GM18505 (cell line): Measurements from ENCODE around the gene ANKH.

Experiments
- ATAC-seq: cut with Tn5 transposase; IDR thresholded peaks from one replicate; pipeline ENCODE4 v1.9.1; 2021; ENCODE audit not compliant: unreplicated experiment
- POLR2A ChIP-seq: IDR thresholded peaks from 4 replicates; pipeline ENCODE4 v1.6.1; 2011; ENCODE audit warnings: borderline replicate concordance; ENCODE audit not compliant: insufficient read depth, insufficient read length; ENCODE audit errors: extremely low read depth

The ANKH gene

DNA sequence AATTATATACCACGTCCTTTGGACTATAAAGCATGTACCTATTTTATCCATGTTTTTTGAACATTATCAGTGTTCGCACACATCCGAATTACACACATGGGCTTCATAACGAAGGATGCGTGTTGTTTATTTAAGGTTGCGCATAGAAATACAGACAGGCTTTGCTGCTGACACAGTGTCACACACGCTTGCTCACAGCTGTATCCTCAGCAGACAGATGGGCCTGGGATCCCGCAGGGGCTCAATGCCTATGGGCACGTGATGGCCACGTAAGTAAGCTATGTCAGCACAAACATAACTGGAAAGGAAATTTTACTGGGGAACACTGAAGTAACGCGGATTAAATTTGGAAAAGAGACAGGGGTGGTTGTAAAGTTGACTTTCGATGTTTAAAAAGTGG is 130.4 kb downstream of the ANKH start:
- no peak for TF ChIP-seq POLR2A
- no peak for ATAC-seq

DNA sequence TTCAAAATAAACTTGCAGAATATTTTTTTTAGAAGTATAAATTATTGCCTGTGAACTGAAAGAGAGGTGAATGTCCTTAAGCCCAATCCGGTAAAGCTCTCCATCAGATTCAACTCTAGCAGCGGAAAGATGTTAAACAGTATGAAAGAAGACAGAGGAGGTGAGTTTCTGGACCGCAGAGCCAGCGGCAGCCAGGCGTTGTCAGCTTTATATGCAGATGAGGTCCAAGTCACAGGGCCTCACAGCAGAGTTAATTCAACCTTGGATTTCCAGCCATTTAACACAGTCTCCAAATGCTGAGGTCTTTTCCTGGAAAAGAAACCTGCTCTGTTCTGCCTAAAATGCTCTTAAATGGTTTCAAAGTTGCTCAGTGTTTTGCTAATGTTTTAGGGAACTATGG is 131.6 kb downstream of the ANKH start:
- no peak for TF ChIP-seq POLR2A

DNA sequence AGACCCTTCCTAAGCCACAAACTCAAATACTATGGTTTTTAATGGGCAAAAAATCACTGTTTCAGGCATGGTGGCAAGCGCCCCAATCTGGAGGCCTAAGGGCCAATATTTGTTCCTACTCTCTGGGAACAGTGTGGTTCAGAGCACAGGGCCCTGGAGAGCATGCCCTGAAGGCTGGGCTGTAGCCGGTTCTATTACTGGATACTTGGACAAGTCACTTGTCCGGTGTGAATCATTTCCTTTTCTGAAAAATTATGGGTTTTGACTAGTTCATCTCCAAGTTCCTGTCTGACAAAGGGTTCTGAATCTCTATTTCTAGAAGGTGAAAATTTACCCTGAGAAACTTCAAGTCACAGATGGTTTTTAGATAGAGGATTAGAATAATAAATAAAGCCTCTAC is 132.0 kb downstream of the ANKH start:
- no peak for TF ChIP-seq POLR2A

More for the DNA sequence above, 131.6 kb downstream of the ANKH start:
- ATAC-seq = no peak

DNA sequence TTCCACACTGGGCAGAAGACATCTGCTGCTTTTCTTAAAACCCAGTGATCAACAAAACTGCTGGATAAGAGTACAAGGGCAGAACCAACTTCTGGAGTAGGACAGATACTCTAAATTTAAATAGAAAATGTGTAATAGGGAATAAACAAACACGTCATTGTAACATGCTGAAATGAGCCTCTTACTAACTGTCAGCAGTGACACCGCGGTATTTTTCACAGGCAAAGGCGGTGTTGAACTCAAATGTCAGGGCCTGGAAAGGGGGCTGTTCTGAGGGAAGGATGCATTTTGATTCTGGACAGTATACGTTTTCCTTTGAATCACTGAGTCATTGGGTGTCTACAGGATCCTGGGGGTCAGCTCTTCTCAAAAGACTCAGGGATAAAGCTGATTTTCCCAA is 133.5 kb downstream of the ANKH start:
- no peak for TF ChIP-seq POLR2A
- ATAC-seq = no peak

More for the DNA sequence above, 132.0 kb downstream of the ANKH start:
- no peak for ATAC-seq

DNA sequence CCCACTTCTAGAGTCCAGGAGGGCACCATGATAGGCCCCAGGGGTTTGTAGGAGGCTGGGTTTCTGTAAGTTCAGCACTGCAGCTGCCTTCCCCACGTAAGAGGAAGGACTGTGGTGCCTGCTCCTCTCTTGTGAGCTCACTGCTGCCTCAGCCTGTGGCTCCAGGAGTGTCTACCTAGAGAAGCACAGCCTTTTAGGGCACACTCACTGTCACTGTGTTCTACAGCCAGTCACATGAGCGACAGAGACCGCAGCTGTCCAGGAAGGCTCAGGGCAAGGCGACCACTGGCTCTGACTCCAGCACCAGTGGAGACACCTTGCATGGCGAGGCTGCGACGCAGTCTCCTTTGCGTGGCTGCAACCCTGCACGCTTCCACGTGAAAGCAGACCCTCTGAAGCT is 134.3 kb downstream of the ANKH start:
- ATAC-seq = no peak
- TF ChIP-seq POLR2A = no peak

DNA sequence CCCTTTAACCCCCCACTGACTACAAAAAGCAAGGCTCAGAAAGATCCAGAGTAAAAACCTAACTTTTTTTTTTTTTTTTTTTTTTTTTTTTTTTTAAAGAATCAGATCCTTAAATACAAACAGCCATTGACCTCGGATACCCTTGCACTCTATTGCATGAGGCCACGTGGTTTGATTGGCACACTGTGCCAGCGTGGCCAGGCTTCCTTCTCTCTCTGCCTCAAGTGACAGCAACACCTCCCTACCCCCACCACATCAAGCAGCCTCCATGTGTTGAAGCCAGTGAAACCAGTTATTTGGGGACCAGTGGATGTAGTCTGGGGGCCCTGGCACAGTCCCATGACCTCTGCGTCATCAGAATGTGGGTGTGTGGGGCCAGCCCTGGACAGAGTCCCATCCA is 135.6 kb downstream of the ANKH start:
- no peak for TF ChIP-seq POLR2A
- no peak for ATAC-seq

DNA sequence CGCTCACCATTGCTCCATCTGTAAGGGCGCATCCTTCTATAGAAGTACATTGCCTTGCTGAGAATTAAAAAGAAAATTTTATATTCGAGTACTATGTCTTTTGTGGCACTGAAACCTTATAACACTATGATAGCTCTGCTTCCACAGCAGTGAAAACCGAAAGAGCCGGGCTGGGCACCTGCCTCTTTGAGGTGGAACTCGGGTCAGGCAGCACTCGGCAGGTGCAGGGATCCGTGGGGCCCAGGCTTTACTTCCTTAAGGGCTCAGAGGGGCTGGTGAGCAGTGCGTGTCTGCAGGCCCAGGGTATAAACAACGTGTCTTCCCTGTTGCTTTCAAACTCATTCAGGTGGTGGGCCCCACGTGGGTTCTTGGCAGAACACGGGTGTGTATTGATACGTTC is 137.2 kb downstream of the ANKH start:
- no peak for ATAC-seq
- TF ChIP-seq POLR2A = no peak

DNA sequence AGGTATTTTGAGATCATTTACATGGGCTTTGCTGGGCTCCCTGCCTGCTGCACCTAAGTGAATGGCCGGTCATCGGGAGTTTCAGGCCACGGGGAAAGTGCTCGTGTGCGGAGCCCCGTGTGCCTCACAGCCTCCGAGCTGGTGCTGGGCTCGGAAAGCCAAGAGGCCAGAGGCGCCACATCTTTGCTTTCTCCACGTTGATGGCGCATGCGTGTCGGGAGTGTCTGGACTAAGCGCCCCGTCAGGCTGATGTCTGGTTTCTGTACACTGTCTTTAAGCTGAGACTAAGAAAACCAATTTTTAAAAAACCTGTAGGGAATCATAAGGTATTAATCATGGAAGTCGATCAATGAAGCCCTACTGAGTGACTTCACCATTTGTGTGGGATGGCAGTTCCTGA is 137.9 kb downstream of the ANKH start:
- no peak for TF ChIP-seq POLR2A
- ATAC-seq = no peak

DNA sequence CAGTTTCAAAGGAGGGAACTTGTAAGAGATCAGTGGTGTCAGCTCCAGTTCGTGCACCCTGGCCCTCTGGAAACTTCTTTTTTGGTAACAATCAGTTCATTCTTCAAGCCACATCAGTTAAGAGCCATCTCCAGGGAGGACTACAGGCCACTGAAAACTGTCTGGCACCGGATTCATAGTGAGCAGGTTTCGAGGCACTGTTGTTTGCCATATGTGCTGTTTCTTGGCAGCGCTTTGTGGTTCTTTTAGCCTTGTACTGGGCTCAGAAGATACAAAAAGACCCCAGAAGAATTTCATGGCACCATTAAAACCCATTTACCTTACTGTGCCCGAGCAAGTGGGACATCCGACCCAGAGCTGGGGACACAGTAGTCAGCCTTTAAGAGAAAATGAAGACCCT is 138.6 kb downstream of the ANKH start:
- TF ChIP-seq POLR2A = no peak
- no peak for ATAC-seq

DNA sequence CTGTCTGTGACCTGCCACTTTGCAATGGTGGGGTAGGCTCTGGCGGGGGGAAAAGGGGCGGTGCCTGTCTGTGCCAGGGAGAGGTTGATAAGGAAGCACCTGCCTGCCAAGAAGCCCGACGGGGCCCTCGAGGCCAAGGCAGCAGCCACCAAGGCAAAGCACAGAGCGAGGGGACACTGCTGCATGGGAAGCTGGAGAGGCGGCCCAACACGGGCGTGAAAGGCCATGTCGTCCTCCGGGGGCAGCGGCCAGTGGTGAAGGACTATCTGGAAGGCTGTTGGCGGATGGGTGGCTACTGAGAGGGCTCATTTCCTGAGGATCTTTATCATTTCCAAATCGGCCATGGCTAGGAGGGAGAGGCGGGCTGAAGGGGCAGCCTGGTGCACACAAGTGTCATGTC is 140.7 kb downstream of the ANKH start:
- no peak for TF ChIP-seq POLR2A
- ATAC-seq = no peak

DNA sequence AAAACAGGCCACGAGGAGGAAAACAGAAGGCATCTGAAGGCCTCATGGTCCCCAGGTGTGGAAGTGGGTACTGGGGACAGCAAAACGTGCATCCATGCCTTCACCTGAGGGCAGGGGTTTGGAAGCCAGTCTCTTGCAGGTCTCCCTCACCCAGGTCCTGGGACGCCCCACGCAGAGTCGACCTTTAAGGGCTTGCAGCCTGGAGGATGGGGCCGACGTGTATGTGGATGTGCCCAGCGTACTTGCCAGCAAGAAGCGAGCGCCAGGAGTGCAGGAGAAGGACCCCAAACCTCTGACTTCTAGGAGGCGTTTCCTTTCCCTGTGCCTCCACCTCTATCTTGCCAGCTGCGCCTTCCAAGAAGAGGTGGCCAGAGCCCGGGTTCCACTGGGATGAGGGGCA is 141.1 kb downstream of the ANKH start:
- no peak for ATAC-seq
- no peak for TF ChIP-seq POLR2A

DNA sequence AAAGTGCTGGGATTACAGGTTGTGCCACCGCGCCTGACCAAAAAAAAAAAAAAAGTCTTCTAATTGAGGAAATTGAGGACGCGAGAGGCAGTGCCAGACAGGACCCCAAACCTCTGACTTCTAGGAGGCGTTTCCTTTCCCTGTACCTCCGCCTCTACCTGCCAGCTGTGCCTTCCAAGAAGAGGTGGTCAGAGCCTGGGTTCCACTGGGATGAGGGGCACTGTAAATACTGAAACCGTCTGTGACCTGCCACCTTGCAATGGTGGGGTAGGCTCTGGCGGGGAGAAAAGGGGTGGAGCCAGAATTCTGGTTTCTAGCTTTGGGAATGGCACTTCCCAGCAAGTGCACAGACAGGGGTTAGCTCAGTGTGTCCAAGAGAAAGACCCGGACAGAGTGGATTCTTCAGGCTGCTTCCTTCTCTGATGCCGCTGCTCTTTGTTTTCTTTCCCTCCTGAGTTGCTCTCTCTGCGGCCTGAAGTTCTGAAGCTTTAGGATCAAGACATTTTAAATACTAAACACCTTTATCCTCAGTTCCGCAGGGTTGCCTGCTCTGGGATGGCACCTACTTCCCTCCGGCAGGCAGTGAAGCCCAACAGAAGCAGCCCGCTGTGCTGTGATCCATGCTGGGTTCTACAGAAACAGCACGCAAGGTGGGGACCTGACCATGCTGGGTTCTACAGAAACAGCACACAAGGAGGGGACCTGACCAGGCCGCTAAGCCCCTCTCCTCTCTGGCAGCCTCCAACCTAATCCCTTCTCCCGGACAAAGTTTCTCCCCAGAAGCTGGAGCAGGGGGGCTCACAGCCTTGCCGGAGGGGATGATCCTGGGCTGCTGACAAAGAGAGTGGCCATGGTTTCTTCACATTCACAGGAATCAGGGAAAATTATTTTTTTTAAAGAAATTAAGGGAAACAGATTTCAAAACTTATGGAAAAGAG is 141.9 kb downstream of the ANKH start:
- no peak for ATAC-seq
- TF ChIP-seq POLR2A = no peak

DNA sequence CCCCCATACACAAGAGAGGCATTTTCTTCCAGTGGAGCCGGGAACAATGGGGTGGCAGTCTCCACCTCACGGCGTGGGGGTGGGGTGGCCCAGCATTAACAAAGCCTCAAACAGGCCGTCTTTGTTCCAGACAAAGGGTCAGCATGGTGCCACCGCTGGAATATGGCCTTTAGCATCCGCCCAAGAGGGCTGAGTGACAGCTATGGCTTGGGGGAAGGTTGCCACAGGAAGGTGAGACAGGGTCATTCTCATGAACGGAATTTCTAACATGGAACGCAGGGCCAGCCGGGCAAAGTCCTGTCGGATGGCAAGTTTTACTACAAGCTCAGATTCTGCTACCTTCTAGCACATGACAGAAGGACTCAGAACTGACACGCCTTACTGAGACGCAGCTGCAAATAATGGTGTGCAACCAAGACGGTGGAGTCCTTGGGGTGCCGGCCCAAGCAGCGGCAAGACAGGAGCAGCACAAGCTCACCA is 143.1 kb downstream of the ANKH start:
- TF ChIP-seq POLR2A = no peak
- no peak for ATAC-seq

DNA sequence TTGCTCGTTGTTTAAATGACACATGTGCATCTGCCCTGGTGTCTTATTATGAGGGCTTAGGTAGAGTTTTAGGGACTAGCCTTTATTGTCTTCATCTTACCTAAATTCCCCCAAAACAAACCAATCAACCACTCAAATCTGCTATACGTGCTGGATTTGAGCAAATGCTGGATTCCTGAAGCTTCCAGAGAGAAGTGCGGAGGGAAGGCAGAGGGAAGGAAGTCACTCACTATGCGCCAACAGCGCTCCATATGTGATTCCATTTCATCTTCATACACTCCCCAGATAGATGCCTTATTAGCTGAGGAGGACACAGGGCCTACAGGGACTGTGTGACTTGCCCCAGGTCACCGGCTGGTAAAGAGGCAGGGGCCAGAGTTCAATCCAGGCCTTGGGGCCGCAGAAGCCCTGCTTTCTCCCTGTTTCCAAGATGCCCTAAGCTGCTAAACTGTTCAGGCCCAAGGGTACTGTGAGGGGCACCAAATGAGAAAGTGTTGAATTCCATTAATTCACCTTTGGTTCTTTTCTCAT is 143.6 kb downstream of the ANKH start:
- TF ChIP-seq POLR2A = no peak
- ATAC-seq = no peak
